Panc1 (cell line): ENCODE results near the gene HRNR. TPM values are rescaled to one million over a fixed set of nuclear protein-coding genes. Genes with fewer than 3 reads are reported as not detected.
"Not testable (repeated sequence)": the region's sequence is repeated elsewhere in the genome, so short reads cannot be mapped to it uniquely, and the experiment has no call there.

Experiments used
- ATAC-seq: fragments of 200-7000 bp; cut with Tn5 transposase; 2 replicates; pipeline ENCODE4 v1.9.1; 2020; ENCODE audit warnings: mild to moderate bottlenecking, moderate library complexity
- Bru-seq: library from RNA; stranded (reverse); fragments of 400-500 nt; gene quantifications from one replicate; lab custom pipeline; 2021; lab: Mats Ljungman, UMichigan
- BruChase-seq, 2 experiments: library from RNA; stranded (reverse); fragments of 400-500 nt; gene quantifications; one replicate each; lab custom pipeline; 2021; lab: Mats Ljungman, UMichigan
- BruUV-seq: library from RNA; stranded (reverse); fragments of 400-500 nt; replicated peaks from 2 replicates; lab custom pipeline; 2021; lab: Mats Ljungman, UMichigan
- CTCF ChIA-PET: fragments of 300-600 bp; sonication (Branson Sonifier 250); formaldehyde crosslinking; loops from one replicate; lab custom pipeline; 2022; ENCODE audit warnings: antibody characterized with exemption; lab: Charles Lee
- POLR2A ChIA-PET: fragments of 300-600 bp; sonication (Branson Sonifier 250); formaldehyde crosslinking; loops from one replicate; lab custom pipeline; 2022; ENCODE audit warnings: antibody characterized with exemption; lab: Charles Lee
- DNase-seq: peaks from one replicate; pipeline ENCODE4 v3.0.0-alpha.2; 2010; ENCODE audit warnings: low read depth, low spot score
- H3K27ac ChIP-seq: 2 replicates; pipeline ENCODE4 v1.5.1; 2011; ENCODE audit warnings: mild to moderate bottlenecking, low read length, inconsistent platforms
- H3K27me3 ChIP-seq: fragments of 200-500 bp; sonication (Bioruptor generic); 2 replicates; pipeline ENCODE4 v1.6.0; 2014; ENCODE audit warnings: low read length, inconsistent platforms; ENCODE audit not compliant: control insufficient read depth, insufficient read depth
- H3K36me3 ChIP-seq: fragments of 200-500 bp; sonication (Bioruptor generic); 2 replicates; pipeline ENCODE4 v1.5.1; 2014; ENCODE audit warnings: inconsistent platforms, mild to moderate bottlenecking, low read length, moderate library complexity; ENCODE audit not compliant: control insufficient read depth, insufficient read depth
- H3K4me1 ChIP-seq: 2 replicates; pipeline ENCODE4 v1.5.1; 2011; ENCODE audit warnings: inconsistent platforms, mild to moderate bottlenecking, low read length, moderate library complexity; ENCODE audit not compliant: control insufficient read depth, insufficient read depth
- H3K4me3 ChIP-seq, 2 experiments: 2 replicates each; pipeline ENCODE4 v1.5.1; 2011 to 2012; ENCODE audit warnings: low read depth in 2 of 2, low read length in 2 of 2, mild to moderate bottlenecking in 2 of 2, inconsistent platforms in 1 of 2, moderate library complexity in 1 of 2
- H3K9me3 ChIP-seq: fragments of 200-500 bp; sonication (Bioruptor generic); 2 replicates; pipeline ENCODE4 v1.5.1; 2014; ENCODE audit warnings: low read depth, mild to moderate bottlenecking, inconsistent platforms, low read length, moderate library complexity; ENCODE audit not compliant: control insufficient read depth, insufficient read depth
- CTCF ChIP-seq: fragments of 450-650 bp; IDR thresholded peaks from 2 replicates; pipeline ENCODE4 v1.5.1; 2017; ENCODE audit warnings: mild to moderate bottlenecking
- POLR2AphosphoS5 ChIP-seq: IDR thresholded peaks from 2 replicates; pipeline ENCODE4 v1.6.1; 2012; ENCODE audit warnings: mild to moderate bottlenecking, low read depth, low read length, moderate library complexity
- REST ChIP-seq, 2 experiments: IDR thresholded peaks; 2 replicates each; pipeline ENCODE4 v1.6.1; 2011 to 2012; ENCODE audit warnings: low read depth in 2 of 2, control low read depth in 1 of 2, low read length in 1 of 2, mild to moderate bottlenecking in 1 of 2, moderate library complexity in 1 of 2; ENCODE audit not compliant: insufficient read depth in 1 of 2
- SIN3A ChIP-seq: IDR thresholded peaks from 2 replicates; pipeline ENCODE4 v1.6.1; 2012; ENCODE audit warnings: low read depth, mild to moderate bottlenecking, low read length, moderate library complexity, borderline replicate concordance; ENCODE audit not compliant: insufficient read depth
- TCF7L2 ChIP-seq: IDR thresholded peaks from 2 replicates; pipeline ENCODE4 v1.6.1; 2011; ENCODE audit warnings: mild to moderate bottlenecking, low read depth, low read length, inconsistent platforms
- in situ Hi-C: cut with HindIII; loops from 2 replicates; pipeline ENCODE4 v1.10.0; 2016; ENCODE audit warnings: low sequenced_read_pairs, low pct_unique_long_range_greater_than_20kb
- intact Hi-C: fragments of 100-400 bp; cut with micrococcal nuclease; formaldehyde crosslinking; loops from one replicate; pipeline ENCODE4 v1.10.0; 2022; ENCODE audit not compliant: unreplicated experiment
- long read RNA-seq: library from polyadenylated mRNA; unstranded; transcript quantifications from one replicate; pipeline ENCODE4 v2.0.0, GENCODE V29; 2021; ENCODE audit not compliant: unreplicated experiment
- polyA plus RNA-seq: library from polyadenylated mRNA; unstranded; fragments of >200 nt; gene quantifications from one replicate; pipeline ENCODE4 v1.2.1, GENCODE V29; 2012; ENCODE audit warnings: missing spikeins; ENCODE audit not compliant: insufficient read length
- total RNA-seq: library from RNA; stranded (reverse); gene quantifications from one replicate; pipeline ENCODE4 v1.2.1, GENCODE V29; 2021; ENCODE audit not compliant: unreplicated experiment

The HRNR gene
- not detected for total RNA-seq
- 0.12 TPM for polyA plus RNA-seq
- Bru-seq, nascent RNA: not detected
- BruChase-seq, experiment 1, labeled RNA remaining after a 2-hour chase: not detected
- BruChase-seq, experiment 2, labeled RNA remaining after a 6-hour chase: not detected
- long read RNA-seq: 0 reads

GRCh38 chr1:152224093-152224492 is at the start of gene HRNR:
TSS of gene HRNR (minus strand) at chr1:152224193. CDS start at chr1:152223253, 940 bp downstream.
- DNase-seq (no peak), ATAC-seq (no peak)
- Histone ChIP-seq H3K4me3 (no peak within 1 kb of the TSS), H3K27ac (no peak within 1 kb of the TSS), H3K27me3 (no peaks in the 10 kb centered on the region), H3K9me3 (no peaks in the 10 kb centered on the region), H3K36me3 (no peaks in the 10 kb centered on the region), H3K4me1 (no peaks in the 10 kb centered on the region)
- POLR2A ChIA-PET: no interaction called here
- in situ Hi-C loops: no loop called here
- TF ChIP-seq SIN3A (no peak), POLR2AphosphoS5 (no peak), TCF7L2 (no peak), CTCF (no peak), REST (IDR thresholded peaks at IDR 0.05; ENCODE audit: insufficient read depth in 1 of 2, low read depth in 2 of 2, low read length in 1 of 2) (no peak)
- CTCF ChIA-PET: no interaction called here
- BruUV-seq: no TSS peak
- intact Hi-C loops: no loop called here

- POLR2A ChIA-PET, BruUV-seq, CTCF ChIA-PET: not testable (repeated sequence)
Measured at GRCh38 chr1:152256394-152256793, 32.4 kb upstream of the HRNR start.

GRCh38 chr1:152252157-152252556 is 28.2 kb upstream of the HRNR start:
- ChIA-PET POLR2A (no interaction called here), CTCF (no interaction called here)
- H3K9me3 ChIP-seq: no peaks in the 10 kb centered on the region
- no peak for ATAC-seq
- intact Hi-C loops: no loop called here
- H3K4me3 ChIP-seq: no peak overlapping the region
- no peak for TF ChIP-seq TCF7L2
- TF ChIP-seq POLR2AphosphoS5: no peak
- no peak for TF ChIP-seq REST (IDR thresholded peaks at IDR 0.05; ENCODE audit: insufficient read depth in 1 of 2, low read depth in 2 of 2, low read length in 1 of 2)
- H3K27me3 ChIP-seq: no peaks in the 10 kb centered on the region
- no TSS peak for BruUV-seq
- no peaks in the 10 kb centered on the region for H3K4me1 ChIP-seq
- in situ Hi-C loops: no loop called here
- no peak for DNase-seq
- H3K27ac ChIP-seq: no peak overlapping the region
- no peaks in the 10 kb centered on the region for H3K36me3 ChIP-seq

More at GRCh38 chr1:152256394-152256793, 32.4 kb upstream of the HRNR start:
- H3K27me3 ChIP-seq, in situ Hi-C loops, H3K4me3 ChIP-seq, ATAC-seq, H3K4me1 ChIP-seq, H3K27ac ChIP-seq, H3K9me3 ChIP-seq, intact Hi-C loops, H3K36me3 ChIP-seq, DNase-seq: not testable (repeated sequence)
